ENCODE measurements around the gene ZNF497. TPM values are rescaled to one million over a fixed set of nuclear protein-coding genes. Genes with fewer than 3 reads are reported as not detected.
"Not testable (repeated sequence)": the region's sequence is repeated elsewhere in the genome, so short reads cannot be mapped to it uniquely, and the experiment has no call there.

Gene ZNF497
- total RNA-seq, 1 experiment from 2014 or later, result 1.7 TPM

DNA sequence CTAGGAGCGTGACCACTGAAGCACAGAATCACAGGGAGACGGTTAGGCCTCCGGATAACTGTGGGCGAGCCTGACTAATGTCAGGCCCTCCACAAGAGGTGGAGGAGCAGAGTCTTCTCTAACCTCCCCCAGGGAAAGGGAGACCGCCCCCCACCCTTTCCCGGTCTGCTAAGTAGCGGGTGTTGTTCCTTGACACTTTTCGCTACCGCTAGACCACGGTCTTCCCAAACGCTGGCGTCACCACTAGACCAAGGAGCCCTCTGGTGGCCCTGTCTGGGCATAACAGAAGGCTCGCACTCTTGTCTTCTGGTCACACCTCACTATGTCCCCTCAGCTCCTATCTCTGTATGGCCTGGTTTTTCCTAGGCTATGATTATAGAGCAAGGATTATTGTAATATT lies 51.9 kb downstream of the ZNF497 start:
- peak overlapping the region; percentile 27; the same call in 1 of the 2 replicates for H3K27ac Mint-ChIP-seq

DNA sequence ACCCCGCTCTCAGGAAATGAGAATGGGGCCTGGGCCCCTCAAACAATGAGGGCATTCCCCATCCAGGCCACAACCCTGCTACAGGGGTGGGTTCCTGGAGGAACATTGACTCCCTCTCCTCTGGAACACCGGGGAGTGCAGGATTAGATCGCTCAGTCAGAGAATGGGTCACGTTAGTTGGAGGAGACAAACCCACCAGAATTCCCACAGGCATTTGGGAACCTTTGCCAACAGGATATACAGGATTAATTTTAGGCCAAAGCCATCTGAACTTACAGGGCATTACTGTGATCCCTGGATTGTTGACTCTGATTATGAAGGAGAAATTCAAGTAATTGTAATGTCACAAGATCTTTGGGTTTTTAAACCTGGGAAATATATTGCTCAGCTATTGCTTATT lies 54.8 kb downstream of the ZNF497 start:
- Mint-ChIP-seq H3K4me1 (peaks cover 22% of the 10 kb centered on the region), H3K27ac (no peak overlapping the region)

More for the DNA sequence above, 51.9 kb downstream of the ZNF497 start:
- Mint-ChIP-seq H3K4me1 (peaks cover 13% of the 10 kb centered on the region), H3K36me3 (peaks cover 68% of the 10 kb centered on the region)
- peak; percentile 82 for ATAC-seq
- peak; percentile 81 for DNase-seq (ENCODE audit: low spot score)
- H3K4me3 Mint-ChIP-seq; H3K9me3 Mint-ChIP-seq; H3K27me3 Mint-ChIP-seq (ENCODE audit: low read depth); POLR2A ChIA-PET: not testable (repeated sequence)
- CTCF ChIA-PET, result interaction anchor here (0.6 kb wide), 2 partner anchors 23 to 92 kb away, joined by 4 read pairs; no protein-coding TSS in a partner anchor
- TF ChIP-seq, protein P1, sequence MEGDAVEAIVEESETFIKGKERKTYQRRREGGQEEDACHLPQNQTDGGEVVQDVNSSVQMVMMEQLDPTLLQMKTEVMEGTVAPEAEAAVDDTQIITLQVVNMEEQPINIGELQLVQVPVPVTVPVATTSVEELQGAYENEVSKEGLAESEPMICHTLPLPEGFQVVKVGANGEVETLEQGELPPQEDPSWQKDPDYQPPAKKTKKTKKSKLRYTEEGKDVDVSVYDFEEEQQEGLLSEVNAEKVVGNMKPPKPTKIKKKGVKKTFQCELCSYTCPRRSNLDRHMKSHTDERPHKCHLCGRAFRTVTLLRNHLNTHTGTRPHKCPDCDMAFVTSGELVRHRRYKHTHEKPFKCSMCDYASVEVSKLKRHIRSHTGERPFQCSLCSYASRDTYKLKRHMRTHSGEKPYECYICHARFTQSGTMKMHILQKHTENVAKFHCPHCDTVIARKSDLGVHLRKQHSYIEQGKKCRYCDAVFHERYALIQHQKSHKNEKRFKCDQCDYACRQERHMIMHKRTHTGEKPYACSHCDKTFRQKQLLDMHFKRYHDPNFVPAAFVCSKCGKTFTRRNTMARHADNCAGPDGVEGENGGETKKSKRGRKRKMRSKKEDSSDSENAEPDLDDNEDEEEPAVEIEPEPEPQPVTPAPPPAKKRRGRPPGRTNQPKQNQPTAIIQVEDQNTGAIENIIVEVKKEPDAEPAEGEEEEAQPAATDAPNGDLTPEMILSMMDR (IDR thresholded peaks at IDR 0.05), result peak; percentile 52; the same call in 1 of the 2 replicates

DNA sequence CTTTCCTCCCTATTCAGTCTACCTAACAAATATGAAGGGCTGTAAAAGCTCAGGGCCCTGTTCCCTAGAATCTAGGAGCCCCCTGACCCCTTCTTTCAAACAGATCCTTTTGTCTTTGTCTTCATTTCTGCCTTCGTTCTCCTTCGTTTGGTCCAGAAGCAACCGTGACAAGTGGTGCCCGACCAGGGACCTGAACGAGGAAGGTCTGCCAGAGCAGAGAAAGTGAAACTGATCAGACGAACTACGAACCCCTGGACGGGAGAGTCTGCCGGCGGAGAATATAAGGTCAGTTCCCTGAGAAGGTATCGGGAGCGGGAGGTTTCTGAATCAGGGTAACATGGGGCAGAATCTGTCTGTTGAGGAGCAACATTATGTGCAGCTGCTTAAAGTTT lies 56.6 kb downstream of the ZNF497 start:
- Mint-ChIP-seq H3K36me3 (peaks cover 37% of the 10 kb centered on the region), H3K9me3 (no peaks in the 10 kb centered on the region), H3K4me3 (peak overlapping the region; percentile 100), H3K27ac (no peak overlapping the region), H3K27me3 (ENCODE audit: low read depth) (no peaks in the 10 kb centered on the region), H3K4me1 (peaks cover 22% of the 10 kb centered on the region)
- ChIA-PET POLR2A (no interaction called here), CTCF (interaction anchor here (0.9 kb wide), 1 partner anchor 33 kb away, joined by 4 read pairs; no protein-coding TSS in a partner anchor)
- ATAC-seq (no peak), DNase-seq (ENCODE audit: low spot score) (no peak)
- TF ChIP-seq ZNF263 (CRISPR knock-in tag; IDR thresholded peaks at IDR 0.05; ENCODE audit: low read depth) (no peak), ELF4 (CRISPR knock-in tag; IDR thresholded peaks at IDR 0.05; ENCODE audit: low read depth) (no peak), MYBL2 (CRISPR knock-in tag; IDR thresholded peaks at IDR 0.05) (no peak), SP1 (CRISPR knock-in tag; conservative IDR thresholded peaks at IDR 0.05) (no peak), ETV6 (CRISPR knock-in tag; IDR thresholded peaks at IDR 0.05) (no peak), TCF7 (CRISPR knock-in tag; IDR thresholded peaks at IDR 0.05; ENCODE audit: low read depth) (no peak), GTF2I (CRISPR knock-in tag; conservative IDR thresholded peaks at IDR 0.05) (no peak), ZNF219 (CRISPR knock-in tag; IDR thresholded peaks at IDR 0.05; ENCODE audit: borderline replicate concordance) (no peak), SMAD3 (CRISPR knock-in tag; IDR thresholded peaks at IDR 0.05; ENCODE audit: borderline replicate concordance) (no peak), GRHL2 (CRISPR knock-in tag; IDR thresholded peaks at IDR 0.05; ENCODE audit: insufficient replicate concordance, severe bottlenecking) (no peak)
- TF ChIP-seq, protein P2, sequence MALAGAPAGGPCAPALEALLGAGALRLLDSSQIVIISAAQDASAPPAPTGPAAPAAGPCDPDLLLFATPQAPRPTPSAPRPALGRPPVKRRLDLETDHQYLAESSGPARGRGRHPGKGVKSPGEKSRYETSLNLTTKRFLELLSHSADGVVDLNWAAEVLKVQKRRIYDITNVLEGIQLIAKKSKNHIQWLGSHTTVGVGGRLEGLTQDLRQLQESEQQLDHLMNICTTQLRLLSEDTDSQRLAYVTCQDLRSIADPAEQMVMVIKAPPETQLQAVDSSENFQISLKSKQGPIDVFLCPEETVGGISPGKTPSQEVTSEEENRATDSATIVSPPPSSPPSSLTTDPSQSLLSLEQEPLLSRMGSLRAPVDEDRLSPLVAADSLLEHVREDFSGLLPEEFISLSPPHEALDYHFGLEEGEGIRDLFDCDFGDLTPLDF (CRISPR knock-in tag; IDR thresholded peaks at IDR 0.05), result no peak
- TF ChIP-seq, protein P3, sequence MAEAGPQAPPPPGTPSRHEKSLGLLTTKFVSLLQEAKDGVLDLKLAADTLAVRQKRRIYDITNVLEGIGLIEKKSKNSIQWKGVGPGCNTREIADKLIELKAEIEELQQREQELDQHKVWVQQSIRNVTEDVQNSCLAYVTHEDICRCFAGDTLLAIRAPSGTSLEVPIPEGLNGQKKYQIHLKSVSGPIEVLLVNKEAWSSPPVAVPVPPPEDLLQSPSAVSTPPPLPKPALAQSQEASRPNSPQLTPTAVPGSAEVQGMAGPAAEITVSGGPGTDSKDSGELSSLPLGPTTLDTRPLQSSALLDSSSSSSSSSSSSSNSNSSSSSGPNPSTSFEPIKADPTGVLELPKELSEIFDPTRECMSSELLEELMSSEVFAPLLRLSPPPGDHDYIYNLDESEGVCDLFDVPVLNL (CRISPR knock-in tag; IDR thresholded peaks at IDR 0.05; ENCODE audit: borderline replicate concordance, low read depth), result no peak
- TF ChIP-seq, protein P4, sequence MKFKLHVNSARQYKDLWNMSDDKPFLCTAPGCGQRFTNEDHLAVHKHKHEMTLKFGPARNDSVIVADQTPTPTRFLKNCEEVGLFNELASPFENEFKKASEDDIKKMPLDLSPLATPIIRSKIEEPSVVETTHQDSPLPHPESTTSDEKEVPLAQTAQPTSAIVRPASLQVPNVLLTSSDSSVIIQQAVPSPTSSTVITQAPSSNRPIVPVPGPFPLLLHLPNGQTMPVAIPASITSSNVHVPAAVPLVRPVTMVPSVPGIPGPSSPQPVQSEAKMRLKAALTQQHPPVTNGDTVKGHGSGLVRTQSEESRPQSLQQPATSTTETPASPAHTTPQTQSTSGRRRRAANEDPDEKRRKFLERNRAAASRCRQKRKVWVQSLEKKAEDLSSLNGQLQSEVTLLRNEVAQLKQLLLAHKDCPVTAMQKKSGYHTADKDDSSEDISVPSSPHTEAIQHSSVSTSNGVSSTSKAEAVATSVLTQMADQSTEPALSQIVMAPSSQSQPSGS (CRISPR knock-in tag; IDR thresholded peaks at IDR 0.05; ENCODE audit: borderline replicate concordance, low read depth), result no peak
- TF ChIP-seq, protein P5, sequence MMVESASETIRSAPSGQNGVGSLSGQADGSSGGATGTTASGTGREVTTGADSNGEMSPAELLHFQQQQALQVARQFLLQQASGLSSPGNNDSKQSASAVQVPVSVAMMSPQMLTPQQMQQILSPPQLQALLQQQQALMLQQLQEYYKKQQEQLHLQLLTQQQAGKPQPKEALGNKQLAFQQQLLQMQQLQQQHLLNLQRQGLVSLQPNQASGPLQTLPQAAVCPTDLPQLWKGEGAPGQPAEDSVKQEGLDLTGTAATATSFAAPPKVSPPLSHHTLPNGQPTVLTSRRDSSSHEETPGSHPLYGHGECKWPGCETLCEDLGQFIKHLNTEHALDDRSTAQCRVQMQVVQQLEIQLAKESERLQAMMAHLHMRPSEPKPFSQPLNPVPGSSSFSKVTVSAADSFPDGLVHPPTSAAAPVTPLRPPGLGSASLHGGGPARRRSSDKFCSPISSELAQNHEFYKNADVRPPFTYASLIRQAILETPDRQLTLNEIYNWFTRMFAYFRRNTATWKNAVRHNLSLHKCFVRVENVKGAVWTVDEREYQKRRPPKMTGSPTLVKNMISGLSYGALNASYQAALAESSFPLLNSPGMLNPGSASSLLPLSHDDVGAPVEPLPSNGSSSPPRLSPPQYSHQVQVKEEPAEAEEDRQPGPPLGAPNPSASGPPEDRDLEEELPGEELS (CRISPR knock-in tag; IDR thresholded peaks at IDR 0.05), result no peak
- TF ChIP-seq, protein P6, sequence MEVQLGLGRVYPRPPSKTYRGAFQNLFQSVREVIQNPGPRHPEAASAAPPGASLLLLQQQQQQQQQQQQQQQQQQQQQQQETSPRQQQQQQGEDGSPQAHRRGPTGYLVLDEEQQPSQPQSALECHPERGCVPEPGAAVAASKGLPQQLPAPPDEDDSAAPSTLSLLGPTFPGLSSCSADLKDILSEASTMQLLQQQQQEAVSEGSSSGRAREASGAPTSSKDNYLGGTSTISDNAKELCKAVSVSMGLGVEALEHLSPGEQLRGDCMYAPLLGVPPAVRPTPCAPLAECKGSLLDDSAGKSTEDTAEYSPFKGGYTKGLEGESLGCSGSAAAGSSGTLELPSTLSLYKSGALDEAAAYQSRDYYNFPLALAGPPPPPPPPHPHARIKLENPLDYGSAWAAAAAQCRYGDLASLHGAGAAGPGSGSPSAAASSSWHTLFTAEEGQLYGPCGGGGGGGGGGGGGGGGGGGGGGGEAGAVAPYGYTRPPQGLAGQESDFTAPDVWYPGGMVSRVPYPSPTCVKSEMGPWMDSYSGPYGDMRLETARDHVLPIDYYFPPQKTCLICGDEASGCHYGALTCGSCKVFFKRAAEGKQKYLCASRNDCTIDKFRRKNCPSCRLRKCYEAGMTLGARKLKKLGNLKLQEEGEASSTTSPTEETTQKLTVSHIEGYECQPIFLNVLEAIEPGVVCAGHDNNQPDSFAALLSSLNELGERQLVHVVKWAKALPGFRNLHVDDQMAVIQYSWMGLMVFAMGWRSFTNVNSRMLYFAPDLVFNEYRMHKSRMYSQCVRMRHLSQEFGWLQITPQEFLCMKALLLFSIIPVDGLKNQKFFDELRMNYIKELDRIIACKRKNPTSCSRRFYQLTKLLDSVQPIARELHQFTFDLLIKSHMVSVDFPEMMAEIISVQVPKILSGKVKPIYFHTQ (CRISPR knock-in tag; IDR thresholded peaks at IDR 0.05), result no peak

More for the DNA sequence above, 54.8 kb downstream of the ZNF497 start:
- TF ChIP-seq, protein P7, sequence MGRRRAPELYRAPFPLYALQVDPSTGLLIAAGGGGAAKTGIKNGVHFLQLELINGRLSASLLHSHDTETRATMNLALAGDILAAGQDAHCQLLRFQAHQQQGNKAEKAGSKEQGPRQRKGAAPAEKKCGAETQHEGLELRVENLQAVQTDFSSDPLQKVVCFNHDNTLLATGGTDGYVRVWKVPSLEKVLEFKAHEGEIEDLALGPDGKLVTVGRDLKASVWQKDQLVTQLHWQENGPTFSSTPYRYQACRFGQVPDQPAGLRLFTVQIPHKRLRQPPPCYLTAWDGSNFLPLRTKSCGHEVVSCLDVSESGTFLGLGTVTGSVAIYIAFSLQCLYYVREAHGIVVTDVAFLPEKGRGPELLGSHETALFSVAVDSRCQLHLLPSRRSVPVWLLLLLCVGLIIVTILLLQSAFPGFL (CRISPR knock-in tag; IDR thresholded peaks at IDR 0.05; ENCODE audit: borderline replicate concordance), result no peak
- TF ChIP-seq ATF1 (CRISPR knock-in tag; IDR thresholded peaks at IDR 0.05), result no peak
- no peak for TF ChIP-seq JUN (CRISPR knock-in tag; IDR thresholded peaks at IDR 0.05)
- ATAC-seq (no peak), DNase-seq (ENCODE audit: low spot score) (no peak)
- H3K4me3 Mint-ChIP-seq, result no peak overlapping the region
- no peaks in the 10 kb centered on the region for H3K9me3 Mint-ChIP-seq
- POLR2A ChIA-PET, result no interaction called here
- CTCF ChIA-PET, result no interaction called here
- H3K27me3 Mint-ChIP-seq (ENCODE audit: low read depth), result no peaks in the 10 kb centered on the region
- peaks cover 45% of the 10 kb centered on the region for H3K36me3 Mint-ChIP-seq
